ENCODE measurements around the gene HSD3B1.

Gene HSD3B1

DNA sequence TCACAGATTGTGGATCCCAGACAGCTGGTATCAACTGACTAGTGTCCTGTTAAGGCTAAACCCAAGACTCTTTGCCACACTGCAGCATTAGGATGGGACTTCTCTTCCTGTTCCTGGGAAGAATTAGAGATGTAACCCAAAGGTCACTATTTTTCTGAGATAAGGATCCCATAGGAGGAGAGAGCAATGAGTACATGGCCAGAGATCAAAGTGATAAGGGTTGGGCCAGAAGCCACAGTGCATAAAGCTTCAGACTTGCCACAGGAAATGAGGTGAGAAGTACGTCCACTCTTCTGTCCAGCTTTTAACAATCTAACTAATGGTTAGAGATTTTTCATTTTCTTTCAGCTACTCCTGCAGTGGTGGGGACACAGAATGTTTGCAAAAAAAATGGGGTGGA, at the start of gene HSD3B1:
Gene HSD3B1 (plus strand): TSS at position 270 of the 400 bp plus-strand sequence. CDS start 267 bp downstream, outside the sequence.
- Mint-ChIP-seq H3K27ac (no peak within 1 kb of the TSS), H3K27me3 (peaks cover 3% of the 10 kb centered on the region)
- no peak for ATAC-seq

DNA sequence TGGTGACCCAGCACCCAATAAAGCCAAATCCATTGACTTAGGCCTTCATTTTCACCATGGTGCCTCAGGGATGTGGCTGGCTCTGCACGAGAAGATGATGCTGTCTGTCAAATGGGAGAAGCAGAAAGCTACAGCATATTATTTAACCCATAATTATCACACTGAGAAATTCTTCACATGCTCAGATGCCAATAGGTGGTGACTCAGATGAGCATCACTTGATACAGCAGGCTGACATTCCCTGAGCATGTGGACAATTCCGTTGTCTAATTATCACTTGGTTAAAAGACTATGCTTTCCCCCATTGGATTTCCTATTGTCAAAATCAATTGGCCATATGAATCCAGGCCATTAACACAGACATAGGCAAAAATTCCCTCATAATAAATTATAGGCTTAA, 44.0 kb upstream of the HSD3B1 start:
- no peak overlapping the region for H3K4me3 Mint-ChIP-seq
- no peak for DNase-seq
- peaks cover 9% of the 10 kb centered on the region for H3K27me3 Mint-ChIP-seq

More for the DNA sequence above, at the start of gene HSD3B1:
- H3K9me3 Mint-ChIP-seq = no peaks in the 10 kb centered on the region
- H3K4me3 Mint-ChIP-seq = no peak within 1 kb of the TSS
- no peaks in the 10 kb centered on the region for H3K4me1 Mint-ChIP-seq
- no peaks in the 10 kb centered on the region for H3K36me3 Mint-ChIP-seq (ENCODE audit: low read depth)
- no peak for DNase-seq

DNA sequence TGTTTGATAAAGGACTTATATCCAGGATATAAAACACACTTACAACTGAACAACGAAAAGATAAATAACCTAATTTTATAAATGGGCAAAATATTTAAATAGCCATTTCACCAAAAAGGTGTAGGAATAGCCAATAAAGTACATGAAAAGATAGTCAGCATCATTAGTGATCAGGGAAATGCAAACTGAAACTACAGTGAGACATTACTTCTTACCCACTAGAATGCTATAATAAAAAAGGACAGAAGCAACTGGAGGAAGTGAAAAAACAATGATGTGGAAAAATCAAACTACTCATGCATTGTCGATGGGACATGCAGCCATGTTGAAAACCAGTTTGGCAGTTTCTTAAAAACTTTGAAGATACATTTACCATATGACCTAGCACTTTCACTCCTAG, 43.4 kb upstream of the HSD3B1 start:
- DNase-seq (no peak), ATAC-seq (no peak)
- Mint-ChIP-seq H3K4me3 (no peak overlapping the region), H3K27me3 (peaks cover 9% of the 10 kb centered on the region), H3K4me1 (no peaks in the 10 kb centered on the region), H3K27ac (no peak overlapping the region), H3K9me3 (no peaks in the 10 kb centered on the region), H3K36me3 (ENCODE audit: low read depth) (no peaks in the 10 kb centered on the region)

More for the DNA sequence above, 44.0 kb upstream of the HSD3B1 start:
- H3K27ac Mint-ChIP-seq = no peak overlapping the region
- no peaks in the 10 kb centered on the region for H3K4me1 Mint-ChIP-seq
- no peaks in the 10 kb centered on the region for H3K36me3 Mint-ChIP-seq (ENCODE audit: low read depth)
- H3K9me3 Mint-ChIP-seq = no peaks in the 10 kb centered on the region
- no peak for ATAC-seq

- no peak overlapping the region for H3K4me3 Mint-ChIP-seq
Measured at GRCh38 chr1:119466445-119466844, 40.6 kb upstream of the HSD3B1 start.

GRCh38 chr1:119467219-119467618, 39.8 kb upstream of the HSD3B1 start:
- ATAC-seq (no peak), DNase-seq (no peak)
- H3K9me3 Mint-ChIP-seq = no peaks in the 10 kb centered on the region
- H3K4me3 Mint-ChIP-seq = no peak overlapping the region
- H3K4me1 Mint-ChIP-seq = no peaks in the 10 kb centered on the region
- no peak overlapping the region for H3K27ac Mint-ChIP-seq
- peaks cover 7% of the 10 kb centered on the region for H3K27me3 Mint-ChIP-seq
- H3K36me3 Mint-ChIP-seq (ENCODE audit: low read depth) = no peaks in the 10 kb centered on the region

More at GRCh38 chr1:119466445-119466844, 40.6 kb upstream of the HSD3B1 start:
- Mint-ChIP-seq H3K9me3 (no peaks in the 10 kb centered on the region), H3K36me3 (ENCODE audit: low read depth) (no peaks in the 10 kb centered on the region), H3K27ac (no peak overlapping the region), H3K27me3 (peaks cover 7% of the 10 kb centered on the region), H3K4me1 (no peaks in the 10 kb centered on the region)
- DNase-seq (no peak), ATAC-seq (no peak)

DNA sequence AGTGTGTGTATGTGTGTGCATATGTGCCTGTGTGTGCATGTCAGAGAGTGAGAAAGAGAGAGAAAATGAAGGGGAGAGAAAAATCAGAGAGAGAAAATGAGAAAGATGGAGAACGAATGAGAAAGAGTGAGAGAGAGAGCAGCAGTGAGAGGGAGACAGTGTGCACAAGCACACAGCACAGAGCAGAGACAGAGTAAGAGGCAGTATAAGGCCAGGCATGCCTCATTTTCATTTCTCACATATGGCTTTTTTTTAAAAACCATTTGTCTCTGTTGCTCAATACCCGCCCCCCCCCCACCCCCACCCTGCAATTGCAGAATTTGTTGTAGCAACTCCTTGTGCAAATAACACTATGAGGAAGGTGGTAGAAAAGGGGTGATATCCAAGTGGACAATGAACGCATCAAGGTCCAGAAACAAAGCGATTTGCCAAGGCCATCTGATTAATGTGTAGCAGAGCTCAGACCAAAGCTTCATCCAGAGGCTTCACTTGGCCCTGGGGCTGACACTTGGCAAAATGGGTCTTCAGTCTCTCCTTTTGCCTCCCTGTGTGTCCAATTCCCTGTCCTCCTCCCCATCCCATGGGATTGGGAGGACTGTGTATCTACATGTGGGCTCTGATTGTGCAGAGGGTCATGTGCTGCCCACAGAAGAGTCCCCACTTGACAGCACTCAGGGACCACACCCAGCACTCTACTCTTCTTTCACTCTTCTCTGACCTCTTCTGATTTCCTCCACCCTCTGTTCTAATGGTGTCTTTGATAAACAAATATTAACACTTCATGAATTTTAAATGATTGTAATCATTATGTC, 38.9 kb upstream of the HSD3B1 start:
- DNase-seq (no peak), ATAC-seq (no peak)
- Mint-ChIP-seq H3K9me3 (no peaks in the 10 kb centered on the region), H3K4me1 (no peaks in the 10 kb centered on the region), H3K27me3 (peaks cover 7% of the 10 kb centered on the region), H3K4me3 (no peak overlapping the region), H3K27ac (no peak overlapping the region), H3K36me3 (ENCODE audit: low read depth) (no peaks in the 10 kb centered on the region)

- H3K36me3 Mint-ChIP-seq (ENCODE audit: low read depth) = no peaks in the 10 kb centered on the region
- H3K9me3 Mint-ChIP-seq = no peaks in the 10 kb centered on the region
- DNase-seq (no peak), ATAC-seq (no peak)
- H3K27me3 Mint-ChIP-seq = peaks cover 7% of the 10 kb centered on the region
- no peak overlapping the region for H3K27ac Mint-ChIP-seq
- H3K4me1 Mint-ChIP-seq = no peaks in the 10 kb centered on the region
- H3K4me3 Mint-ChIP-seq = no peak overlapping the region
Measured at GRCh38 chr1:119469741-119470140, 37.3 kb upstream of the HSD3B1 start.

- Mint-ChIP-seq H3K27me3 (peaks cover 5% of the 10 kb centered on the region), H3K9me3 (no peaks in the 10 kb centered on the region), H3K4me3 (no peak overlapping the region), H3K27ac (no peak overlapping the region), H3K36me3 (ENCODE audit: low read depth) (no peaks in the 10 kb centered on the region), H3K4me1 (no peaks in the 10 kb centered on the region)
- ATAC-seq = no peak
- DNase-seq = no peak
Measured at GRCh38 chr1:119470377-119470776, 36.6 kb upstream of the HSD3B1 start.

DNA sequence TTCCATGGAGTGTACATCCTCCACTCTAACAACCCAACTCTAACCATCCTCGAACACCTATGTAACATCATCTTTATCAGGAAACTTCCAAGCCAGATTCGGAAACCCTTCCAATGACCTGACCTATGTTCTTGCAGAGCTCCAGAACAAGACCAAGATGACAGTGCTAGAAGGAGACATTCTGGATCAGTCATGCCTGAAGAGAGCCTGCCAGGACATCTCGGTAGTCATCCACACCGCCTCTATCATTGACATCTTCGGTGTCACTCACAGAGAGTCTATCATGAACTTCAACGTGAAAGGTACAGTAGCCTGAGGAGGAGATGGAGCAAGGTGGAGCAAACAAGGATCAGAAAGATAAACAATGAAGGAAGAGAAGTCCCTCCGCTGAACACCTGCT, 36.1 kb upstream of the HSD3B1 start:
- H3K9me3 Mint-ChIP-seq = no peaks in the 10 kb centered on the region

GRCh38 chr1:119471566-119471965, 35.4 kb upstream of the HSD3B1 start:
- Mint-ChIP-seq H3K36me3 (ENCODE audit: low read depth) (no peaks in the 10 kb centered on the region), H3K4me1 (no peaks in the 10 kb centered on the region), H3K4me3 (no peak overlapping the region), H3K27me3 (peaks cover 5% of the 10 kb centered on the region), H3K27ac (no peak overlapping the region), H3K9me3 (no peaks in the 10 kb centered on the region)
- no peak for ATAC-seq
- DNase-seq = no peak

More for the DNA sequence above, 36.1 kb upstream of the HSD3B1 start:
- no peaks in the 10 kb centered on the region for H3K36me3 Mint-ChIP-seq (ENCODE audit: low read depth)
- no peaks in the 10 kb centered on the region for H3K4me1 Mint-ChIP-seq
- no peak overlapping the region for H3K27ac Mint-ChIP-seq
- no peak for DNase-seq
- H3K27me3 Mint-ChIP-seq = peaks cover 5% of the 10 kb centered on the region
- ATAC-seq = no peak
- no peak overlapping the region for H3K4me3 Mint-ChIP-seq

DNA sequence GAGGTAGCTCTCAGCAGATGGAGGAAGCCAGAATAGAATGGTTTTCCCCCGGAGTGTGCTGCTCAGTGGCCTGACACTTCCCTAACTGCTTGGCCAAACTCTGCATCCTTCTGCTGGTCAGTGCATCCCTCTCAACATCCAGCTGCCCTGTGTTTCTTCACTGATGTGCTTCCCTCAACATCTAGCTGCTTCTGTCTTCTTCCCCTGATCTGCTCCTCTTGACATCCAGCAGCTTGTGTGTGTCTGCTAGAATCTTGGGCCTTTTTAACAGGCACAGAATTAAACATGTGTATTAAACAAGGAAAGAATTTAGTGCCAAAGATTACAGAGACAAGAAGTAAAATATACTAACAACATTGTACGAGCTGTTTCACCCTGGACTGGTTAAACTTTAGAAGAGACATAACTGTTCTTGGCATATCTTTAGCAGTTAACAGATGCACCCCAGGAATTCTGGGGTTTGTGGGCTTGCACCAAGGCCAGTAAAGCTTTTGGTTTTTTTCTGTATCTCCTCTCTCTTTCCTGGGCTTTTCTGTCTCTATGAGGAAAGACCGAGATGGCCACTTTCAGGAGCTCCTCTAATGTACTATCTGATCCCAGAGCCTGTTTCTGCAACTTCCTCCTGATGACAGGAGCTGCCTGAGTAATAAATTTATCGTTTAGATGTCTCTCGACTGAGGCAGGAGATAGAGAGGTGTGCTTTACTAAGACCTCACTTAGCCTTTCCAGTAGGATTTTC, 34.8 kb upstream of the HSD3B1 start:
- Mint-ChIP-seq H3K9me3 (no peaks in the 10 kb centered on the region), H3K36me3 (ENCODE audit: low read depth) (no peaks in the 10 kb centered on the region), H3K4me1 (no peaks in the 10 kb centered on the region), H3K4me3 (no peak overlapping the region), H3K27ac (no peak overlapping the region), H3K27me3 (peaks cover 5% of the 10 kb centered on the region)
- no peak for DNase-seq
- ATAC-seq = no peak

DNA sequence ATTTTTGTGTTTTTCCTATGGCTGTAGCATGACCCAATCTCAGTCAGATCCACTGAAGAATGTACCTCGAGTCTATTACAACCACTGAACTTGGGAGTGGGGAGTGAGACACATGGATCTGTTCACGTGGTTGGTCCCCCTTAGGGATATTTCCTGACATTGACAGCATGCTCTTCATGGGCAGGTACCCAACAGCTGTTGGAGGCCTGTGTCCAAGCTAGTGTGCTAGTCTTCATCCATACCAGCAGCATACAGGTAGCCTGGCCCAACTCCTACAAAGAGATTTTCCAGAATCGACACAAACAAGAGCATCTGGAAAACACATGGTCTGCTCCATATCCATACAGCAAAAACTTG, 34.2 kb upstream of the HSD3B1 start:
- Mint-ChIP-seq H3K4me1 (no peaks in the 10 kb centered on the region), H3K36me3 (ENCODE audit: low read depth) (no peaks in the 10 kb centered on the region), H3K9me3 (no peaks in the 10 kb centered on the region), H3K4me3 (no peak overlapping the region), H3K27me3 (peaks cover 2% of the 10 kb centered on the region), H3K27ac (no peak overlapping the region)
- no peak for ATAC-seq
- no peak for DNase-seq

DNA sequence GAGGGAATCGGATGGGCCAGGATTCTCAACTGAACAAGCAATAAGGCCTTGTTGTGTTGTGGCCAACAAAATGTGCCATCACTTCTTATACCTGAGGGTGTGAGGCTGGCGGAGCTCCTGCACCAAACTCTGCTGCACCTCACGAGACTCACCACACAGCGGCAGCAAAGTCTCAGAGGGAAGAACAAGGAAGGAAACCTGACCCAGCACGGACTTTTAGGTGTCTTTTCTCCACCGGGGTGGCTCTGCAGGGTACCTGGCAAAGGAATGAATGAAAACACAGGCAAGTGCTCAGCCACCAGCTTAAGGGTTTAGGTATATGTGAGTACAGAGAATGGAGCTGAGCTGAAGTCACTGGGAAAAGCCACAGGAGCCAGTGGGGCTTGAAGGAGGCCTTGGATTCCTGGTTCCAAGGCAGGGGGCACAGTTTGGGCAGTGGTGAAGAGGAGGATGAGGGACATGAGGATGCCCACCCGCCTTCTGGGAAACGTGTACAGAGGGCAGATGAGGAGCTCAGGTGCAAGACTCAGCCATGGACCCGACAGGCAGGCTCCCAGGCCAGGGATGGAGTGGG, 31.1 kb upstream of the HSD3B1 start:
- no peaks in the 10 kb centered on the region for H3K27me3 Mint-ChIP-seq
- no peaks in the 10 kb centered on the region for H3K36me3 Mint-ChIP-seq (ENCODE audit: low read depth)
- no peak overlapping the region for H3K27ac Mint-ChIP-seq
- no peak overlapping the region for H3K4me3 Mint-ChIP-seq
- no peak for ATAC-seq
- peak; percentile 16 for DNase-seq
- no peaks in the 10 kb centered on the region for H3K4me1 Mint-ChIP-seq
- no peaks in the 10 kb centered on the region for H3K9me3 Mint-ChIP-seq

- ATAC-seq (no peak), DNase-seq (no peak)
- no peaks in the 10 kb centered on the region for H3K36me3 Mint-ChIP-seq (ENCODE audit: low read depth)
Measured at GRCh38 chr1:119477710-119478109, 29.3 kb upstream of the HSD3B1 start.

DNA sequence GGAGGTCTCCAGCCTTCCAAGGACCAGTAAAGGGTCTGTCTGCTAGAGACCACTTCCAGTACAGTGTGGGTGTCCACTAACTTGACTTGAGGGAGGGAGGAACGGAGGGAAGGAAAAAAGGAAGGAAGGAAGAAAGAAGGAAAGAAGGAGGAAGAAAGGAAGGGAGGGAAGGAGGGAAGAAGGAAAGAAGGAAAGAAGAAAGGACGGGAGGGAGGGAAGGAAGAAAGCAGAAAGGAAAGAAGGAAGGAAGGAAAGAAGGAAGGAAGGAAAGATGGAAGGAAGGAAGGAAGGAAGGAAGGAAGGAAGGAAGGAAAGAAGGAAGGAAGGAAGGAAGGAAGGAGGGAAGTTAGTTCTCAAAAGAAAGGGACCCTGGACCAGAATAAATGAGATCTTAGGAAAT, 26.8 kb upstream of the HSD3B1 start:
- Mint-ChIP-seq H3K9me3 (no peaks in the 10 kb centered on the region), H3K27ac (no peak overlapping the region), H3K4me1 (no peaks in the 10 kb centered on the region), H3K27me3 (no peaks in the 10 kb centered on the region), H3K36me3 (ENCODE audit: low read depth) (no peaks in the 10 kb centered on the region), H3K4me3 (no peak overlapping the region)
- no peak for ATAC-seq
- no peak for DNase-seq

More at GRCh38 chr1:119477710-119478109, 29.3 kb upstream of the HSD3B1 start:
- Mint-ChIP-seq H3K9me3 (no peaks in the 10 kb centered on the region), H3K27ac (no peak overlapping the region), H3K4me3 (no peak overlapping the region), H3K4me1 (no peaks in the 10 kb centered on the region), H3K27me3 (no peaks in the 10 kb centered on the region)

Data from activated naive CD8-positive, alpha-beta T cell treated with anti-CD3 and anti-CD28 coated beads, Interleukin-2, amount 50 U/mL, for 24 hours (primary cell).